IMR-90 (cell line): ENCODE results near the gene PITPNM1. TPM values are rescaled to one million over a fixed set of nuclear protein-coding genes. Genes with fewer than 3 reads are reported as not detected.

Source experiments
- ATAC-seq: fragments of 200-7000 bp; cut with Tn5 transposase; 2 replicates; pipeline ENCODE4 v1.9.1; 2020; ENCODE audit warnings: low read depth, mild to moderate bottlenecking, moderate library complexity
- BruUV-seq: library from RNA; stranded (reverse); fragments of 400-500 nt; replicated peaks from 2 replicates; lab custom pipeline; 2021; lab: Mats Ljungman, UMichigan
- CTCF ChIA-PET: fragments of 300-600 bp; formaldehyde crosslinking; extraction: SDS; loops from one replicate; lab custom pipeline; 2021; ENCODE audit warnings: antibody characterized with exemption; lab: Yijun Ruan, JAX
- POLR2A ChIA-PET: fragments of 300-600 bp; sonication (Branson Sonifier 250); formaldehyde crosslinking; loops from one replicate; lab custom pipeline; 2022; ENCODE audit warnings: antibody characterized with exemption; ENCODE audit not compliant: unreplicated experiment; lab: Charles Lee
- DNase-seq: peaks from one replicate; pipeline ENCODE4 v3.0.0; 2013
- H2AFZ ChIP-seq: replicated peaks from 2 replicates; pipeline ENCODE3; 2013; ENCODE audit warnings: low read length, mild to moderate bottlenecking; ENCODE audit not compliant: poor library complexity
- H2AK5ac ChIP-seq: 2 replicates; pipeline ENCODE4 v1.6.1; 2013; ENCODE audit warnings: low read depth, low read length, inconsistent platforms
- H2AK9ac ChIP-seq: replicated peaks from 2 replicates; pipeline ENCODE3; 2013; ENCODE audit warnings: mild to moderate bottlenecking, low read depth, low read length, moderate library complexity; ENCODE audit not compliant: poor library complexity
- H2BK120ac ChIP-seq: 2 replicates; pipeline ENCODE4 v1.6.1; 2013; ENCODE audit warnings: low read depth, low read length, inconsistent platforms
- H2BK15ac ChIP-seq: 3 replicates; pipeline ENCODE4 v1.6.1; 2013; ENCODE audit warnings: low read depth, low read length, inconsistent platforms
- H2BK20ac ChIP-seq: 2 replicates; pipeline ENCODE4 v1.6.1; 2013; ENCODE audit warnings: low read depth, mild to moderate bottlenecking, inconsistent platforms, low read length, moderate library complexity
- H2BK5ac ChIP-seq: 2 replicates; pipeline ENCODE4 v1.6.1; 2013; ENCODE audit warnings: mild to moderate bottlenecking, low read depth, low read length, inconsistent platforms; ENCODE audit not compliant: poor library complexity, severe bottlenecking
- H3K14ac ChIP-seq: replicated peaks from 2 replicates; pipeline ENCODE4 v1.6.1; 2013; ENCODE audit warnings: low read depth, low read length, inconsistent platforms
- H3K18ac ChIP-seq: 2 replicates; pipeline ENCODE4 v1.6.1; 2013; ENCODE audit warnings: low read depth, low read length, control low read depth
- H3K23ac ChIP-seq: 2 replicates; pipeline ENCODE4 v1.6.1; 2013; ENCODE audit warnings: low read depth, low read length, inconsistent platforms
- H3K27ac ChIP-seq: 2 replicates; pipeline ENCODE4 v1.5.1; 2013; ENCODE audit warnings: mild to moderate bottlenecking, control low read depth, low read length; ENCODE audit not compliant: insufficient read depth
- H3K27me3 ChIP-seq: 2 replicates; pipeline ENCODE4 v1.6.1; 2013; ENCODE audit warnings: low read length; ENCODE audit not compliant: control insufficient read depth, insufficient read depth
- H3K36me3 ChIP-seq: 2 replicates; pipeline ENCODE4 v1.6.1; 2013; ENCODE audit warnings: low read length, mixed read lengths; ENCODE audit not compliant: control insufficient read depth, insufficient read depth
- H3K4ac ChIP-seq: 2 replicates; pipeline ENCODE4 v1.6.1; 2013; ENCODE audit warnings: low read depth, low read length, inconsistent platforms
- H3K4me1 ChIP-seq: 2 replicates; pipeline ENCODE4 v1.6.1; 2013; ENCODE audit warnings: low read length, mixed read lengths; ENCODE audit not compliant: control insufficient read depth, insufficient read depth
- H3K4me2 ChIP-seq: 2 replicates; pipeline ENCODE4 v1.6.1; 2013; ENCODE audit warnings: low read depth, mild to moderate bottlenecking, control low read depth, low read length, moderate library complexity
- H3K4me3 ChIP-seq: 2 replicates; pipeline ENCODE4 v1.5.1; 2013; ENCODE audit warnings: low read depth, mild to moderate bottlenecking, control low read depth, low read length, moderate library complexity; ENCODE audit not compliant: insufficient read depth
- H3K56ac ChIP-seq: 2 replicates; pipeline ENCODE4 v1.6.1; 2013; ENCODE audit warnings: low read length, inconsistent platforms; ENCODE audit not compliant: insufficient read depth; ENCODE audit errors: extremely low read depth
- H3K79me1 ChIP-seq, 2 experiments: 2 replicates each; pipeline ENCODE4 v1.6.1; 2013; ENCODE audit warnings: low read length in 2 of 2, inconsistent platforms in 1 of 2, low read depth in 1 of 2
- H3K9ac ChIP-seq: 2 replicates; pipeline ENCODE4 v1.6.1; 2013; ENCODE audit warnings: low read depth, low read length, control low read depth
- H3K9me1 ChIP-seq: 2 replicates; pipeline ENCODE4 v1.6.1; 2013; ENCODE audit warnings: low read length, inconsistent platforms; ENCODE audit not compliant: insufficient read depth
- H3K9me3 ChIP-seq: 2 replicates; pipeline ENCODE4 v1.6.1; 2013; ENCODE audit warnings: low read length; ENCODE audit not compliant: control insufficient read depth, insufficient read depth
- H4K20me1 ChIP-seq: 2 replicates; pipeline ENCODE4 v1.6.1; 2013; ENCODE audit warnings: low read length, inconsistent platforms; ENCODE audit not compliant: insufficient read depth
- H4K5ac ChIP-seq: 2 replicates; pipeline ENCODE4 v1.6.1; 2013; ENCODE audit warnings: mild to moderate bottlenecking, low read depth, low read length, control low read depth
- H4K8ac ChIP-seq, 2 experiments: 2 replicates each; pipeline ENCODE4 v1.6.1; 2013; ENCODE audit warnings: low read depth in 2 of 2, low read length in 2 of 2, control low read depth in 1 of 2, inconsistent platforms in 1 of 2
- H4K91ac ChIP-seq: 2 replicates; pipeline ENCODE4 v1.6.1; 2013; ENCODE audit warnings: low read depth, low read length, inconsistent platforms; ENCODE audit not compliant: insufficient read depth
- CHD1 ChIP-seq: IDR thresholded peaks from 2 replicates; pipeline ENCODE4 v1.6.1; 2012; ENCODE audit warnings: low read depth, low read length, improper control_type of control experiment
- MAZ ChIP-seq: IDR thresholded peaks from 2 replicates; pipeline ENCODE4 v1.6.1; 2012; ENCODE audit warnings: low read depth, mild to moderate bottlenecking, low read length, improper control_type of control experiment, moderate library complexity, borderline replicate concordance
- NFE2L2 ChIP-seq: fragments of 150-350 bp; IDR thresholded peaks from 2 replicates; pipeline ENCODE4 v1.6.1; 2016; ENCODE audit warnings: low read depth, mild to moderate bottlenecking, low read length
- WGBS, 2 experiments: methylation state at CpG; one replicate each; pipeline versions ENCODE4 v1.1.5 to v1.1.7; 2013; ENCODE audit warnings: missing lambda C conversion rate in 2 of 2; ENCODE audit not compliant: insufficient read length in 1 of 2; ENCODE audit errors: extremely low coverage in 2 of 2; 5-methylcytosine and 5-hydroxymethylcytosine counted together
- dilution Hi-C: fragments of 300-500 bp; cut with HindIII; formaldehyde crosslinking; loops from one replicate; pipeline ENCODE4 v1.14.3; 2018; ENCODE audit warnings: low sequenced_read_pairs; ENCODE audit not compliant: unreplicated experiment
- in situ Hi-C: fragments of 300-500 bp; cut with MboI; formaldehyde crosslinking; loops from 3 replicates; pipeline ENCODE4 v1.14.3; 2019; ENCODE audit warnings: low sequenced_read_pairs, inconsistent platforms, mixed read lengths
- intact Hi-C: fragments of 100-400 bp; cut with micrococcal nuclease; formaldehyde crosslinking; loops from 2 replicates; pipeline ENCODE4 v1.10.0; 2022
- polyA plus RNA-seq, 3 experiments: library from polyadenylated mRNA; depleted of rRNA; stranded (reverse); fragments of >200 nt; gene quantifications; 2 replicates each; pipeline ENCODE4 v1.2.3, GENCODE V29; 2012; ENCODE audit warnings: low replicate concordance in 1 of 3
- total RNA-seq: library from RNA; depleted of rRNA; stranded (reverse); fragments of >200 nt; gene quantifications from 2 replicates; pipeline ENCODE4 v1.2.3, GENCODE V29; 2012

PITPNM1 gene
- total and polyA plus RNA-seq, 2 of the 4 experiments (the other 2 are of a cell fraction), result 5.0 to 15.4 TPM

DNA sequence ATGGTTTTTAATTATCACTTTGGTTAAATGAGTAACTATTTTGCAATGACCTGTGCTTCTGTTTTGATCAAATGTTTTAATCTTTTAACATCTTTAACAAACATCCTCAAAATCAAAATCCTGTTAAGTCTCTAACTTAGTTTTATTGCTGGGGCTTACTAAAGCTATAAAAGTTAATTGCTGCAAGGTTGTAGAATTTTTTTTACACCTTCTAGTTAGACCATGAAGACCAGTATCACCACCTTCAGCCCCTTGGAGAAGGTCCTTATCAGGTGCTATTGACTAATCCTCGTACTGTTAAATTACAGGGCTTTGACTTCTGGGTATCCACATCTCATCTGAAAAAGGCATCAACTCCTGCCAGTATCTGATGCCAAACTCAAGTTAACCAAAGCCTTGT lies 30.4 kb upstream of the PITPNM1 start:
- Histone ChIP-seq H3K4me3 (no peak overlapping the region), H4K5ac (no peak overlapping the region), H2AFZ (no peak overlapping the region), H3K18ac (no peak overlapping the region), H3K23ac (no peak overlapping the region), H3K27me3 (0 out of 2 replicates have a peak, but pooled peaks cover 1% of the 10 kb centered on the region), H4K20me1 (no peaks in the 10 kb centered on the region), H3K4ac (no peak overlapping the region), H3K36me3 (no peaks in the 10 kb centered on the region), H3K14ac (no peak overlapping the region), H3K9me3 (peaks cover 16% of the 10 kb centered on the region), H2BK120ac (no peak overlapping the region), H2AK5ac (no peak overlapping the region), H2BK5ac (no peak overlapping the region), H2BK15ac (no peak overlapping the region), H2BK20ac (no peak overlapping the region), H3K4me1 (no peaks in the 10 kb centered on the region), H3K9me1 (no peaks in the 10 kb centered on the region), H2AK9ac (no peak overlapping the region), H3K79me1 (no peaks in the 10 kb centered on the region), H3K56ac (no peak overlapping the region), H4K91ac (no peak overlapping the region), H3K9ac (no peak overlapping the region), H3K4me2 (no peak overlapping the region), H4K8ac (no peak overlapping the region), H3K27ac (no peak overlapping the region)
- in situ Hi-C loops (no loop called here), dilution Hi-C loops (no loop called here), intact Hi-C loops (no loop called here)
- ATAC-seq, result no peak
- no TSS peak for BruUV-seq
- POLR2A ChIA-PET, result no interaction called here
- no peak for TF ChIP-seq CHD1
- TF ChIP-seq MAZ, result no peak
- no peak for TF ChIP-seq NFE2L2
- CTCF ChIA-PET, result no interaction called here
- DNase-seq, result no peak
- 0% methylated on average over 1 of the region's 1 CpG; no CpG with 5 or more reads in 1 of the 2 experiments for WGBS, 2 experiments
